Measurements from ENCODE around the gene SELENOK. TPM values are rescaled to one million over a fixed set of nuclear protein-coding genes. Genes with fewer than 3 reads are reported as not detected.
A peak's percentile ranks its signal among the peaks of the same experiment; 100 is the strongest.

The SELENOK gene
- total RNA-seq, 1 donor from 2014 or later, result 36.9 TPM

GRCh38 chr3:53843195-53844177 is 48.2 kb downstream of the SELENOK start:
- DNase-seq (ENCODE audit: low read depth in 2 of 2), result no peak

DNA sequence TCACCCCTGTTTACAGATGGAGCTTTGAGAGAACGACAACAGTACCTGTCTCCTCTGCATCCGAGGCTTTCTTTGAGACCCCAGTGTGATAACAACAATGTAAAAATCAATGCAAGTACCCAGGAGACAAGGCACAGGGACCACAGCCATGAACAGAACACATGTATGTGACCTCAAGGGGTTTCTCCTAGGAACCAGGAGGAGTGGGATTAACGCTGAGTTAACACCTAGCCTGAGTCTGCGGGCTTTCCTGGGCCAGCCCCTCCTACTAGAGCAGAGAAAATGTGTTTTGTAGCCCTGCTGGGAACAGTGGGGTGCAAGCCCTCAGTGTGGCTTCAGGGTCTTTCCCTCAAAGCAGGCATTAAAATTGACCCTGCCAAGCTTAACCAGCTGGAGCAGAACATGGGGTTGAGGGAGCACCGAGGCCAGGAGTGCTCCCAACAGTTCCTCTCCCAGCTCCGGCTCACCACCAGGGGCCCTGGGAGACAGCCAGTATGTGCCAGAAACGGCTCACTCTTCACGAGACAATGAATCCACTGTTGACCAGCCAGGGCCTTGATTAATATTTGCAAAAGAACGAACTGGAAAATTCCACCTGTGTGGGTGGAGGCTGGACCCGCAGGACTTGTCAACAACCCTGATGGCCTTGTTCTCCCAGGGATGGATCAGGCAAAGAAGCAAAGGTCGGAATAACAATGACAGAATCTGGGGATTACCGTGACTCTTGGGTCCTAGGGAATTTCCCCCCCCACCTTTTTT is 49.0 kb downstream of the SELENOK start:
- DNase-seq (ENCODE audit: low read depth in 2 of 2), result peak in 1 of 2 donors; percentile 69

- no peak for DNase-seq (ENCODE audit: low read depth in 2 of 2)
These were observed 50.4 kb downstream of the SELENOK start for GRCh38 chr3:53841296-53841695.

DNA sequence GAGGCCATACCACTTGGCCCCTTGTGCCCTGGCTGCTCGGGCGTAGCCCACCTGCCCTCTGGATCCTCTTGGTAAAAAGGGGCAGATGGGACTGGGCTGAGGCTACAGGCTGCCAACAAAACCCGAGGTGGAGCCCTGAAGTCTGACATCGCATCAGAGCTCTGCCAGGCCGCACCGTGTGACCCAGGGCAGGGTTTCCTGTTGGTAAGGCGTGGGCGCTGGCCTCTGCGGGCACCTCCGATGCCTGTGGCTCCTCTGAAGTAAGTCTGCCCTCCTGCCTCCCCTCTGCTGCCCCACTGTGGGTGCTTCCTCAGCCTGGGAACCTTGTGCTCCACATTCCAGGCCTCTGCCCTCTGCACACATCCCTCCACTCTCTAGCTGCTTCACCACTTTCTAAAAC is 54.3 kb downstream of the SELENOK start:
- DNase-seq (ENCODE audit: low read depth in 2 of 2), result no peak

DNA sequence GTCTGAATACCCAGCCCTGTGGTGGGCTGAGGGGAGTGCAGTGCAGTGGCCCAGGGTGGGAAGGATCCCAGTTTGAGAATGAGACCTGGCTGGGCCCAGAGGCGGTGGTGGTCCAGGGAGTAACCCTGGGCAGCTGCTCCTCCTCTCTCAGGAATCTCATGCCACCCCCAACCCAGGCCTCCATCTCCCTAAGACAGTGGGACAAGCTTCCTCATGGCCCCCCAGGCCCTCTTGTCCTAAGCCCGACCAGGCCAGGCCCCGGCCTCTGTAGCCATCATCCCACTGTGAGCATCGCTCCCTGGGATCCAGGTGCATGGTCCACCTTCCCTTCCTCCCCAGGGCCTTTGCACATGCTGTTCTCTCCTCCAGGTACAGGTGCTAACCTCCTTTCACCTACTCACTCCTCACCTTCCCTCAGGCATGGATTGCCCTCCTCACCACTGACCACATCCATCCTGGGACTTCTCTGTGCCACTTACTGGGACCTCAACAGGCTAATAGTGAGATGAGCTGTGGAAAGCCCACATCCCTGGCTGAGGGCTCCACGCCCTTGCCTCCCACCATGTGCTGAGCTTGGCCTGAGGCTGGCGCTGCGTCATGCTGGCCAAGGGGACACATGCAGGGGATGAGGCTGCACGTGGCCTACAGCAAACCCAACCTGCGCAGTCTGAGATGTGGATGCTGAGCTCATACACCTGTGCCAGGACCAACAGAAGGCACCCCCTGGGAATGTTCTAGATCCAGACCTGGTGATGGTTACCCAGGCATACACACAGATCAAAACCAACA is 55.4 kb downstream of the SELENOK start:
- DNase-seq (ENCODE audit: low read depth in 2 of 2), result no peak

GRCh38 chr3:53835257-53835656 is 56.4 kb downstream of the SELENOK start:
- no peak for DNase-seq (ENCODE audit: low read depth in 2 of 2)

- no peak for DNase-seq (ENCODE audit: low read depth in 2 of 2)
These were observed 57.1 kb downstream of the SELENOK start for GRCh38 chr3:53834429-53835095.

Other genes starting within 250 kb of the SELENOK start
- gene CHDH, start 45.4 kb downstream of the SELENOK start, total RNA-seq, result under 0.01 TPM in 2 replicates
- gene IL17RB, start 45.3 kb downstream of the SELENOK start, total RNA-seq, result not detected in 2 replicates
- gene ACTR8, start 9.7 kb downstream of the SELENOK start, total RNA-seq, result 26.2 and 33.3 TPM in 2 replicates
- gene CACNA2D3, start 230.7 kb upstream of the SELENOK start, total RNA-seq, result not detected in 2 replicates